Lung (tissue), 12 donors: ENCODE measurements around the gene SHROOM4. TPM values are rescaled to one million over a fixed set of nuclear protein-coding genes. Genes with fewer than 3 reads are reported as not detected.
A peak's percentile ranks its signal among the peaks of the same experiment; 100 is the strongest.

Experiments
- ATAC-seq: fragments of 200-7000 bp; cut with Tn5 transposase; one replicate; pipeline ENCODE4 v1.9.1; 2020; ENCODE audit warnings: moderate number of reproducible peaks; ENCODE audit not compliant: insufficient read depth, low FRiP score
- DNase-seq, 3 donors: peaks; one replicate each; pipeline ENCODE4 v3.0.0-alpha.2; 2013 to 2017
- H3K27ac ChIP-seq, 2 donors: one replicate each; pipeline ENCODE4 v1.5.1; 2013; ENCODE audit warnings: mild to moderate bottlenecking in 2 of 2, moderate library complexity in 2 of 2, control low read depth in 1 of 2, inconsistent platforms in 1 of 2, low read depth in 1 of 2, low read length in 1 of 2
- H3K27me3 ChIP-seq, 3 donors: one replicate each; pipeline ENCODE4 v1.5.1; 2013; ENCODE audit warnings: low read length in 2 of 3; ENCODE audit not compliant: control insufficient read depth in 3 of 3, insufficient read depth in 3 of 3
- H3K36me3 ChIP-seq, 4 donors: one replicate each; pipeline ENCODE4 v1.5.1; 2013; ENCODE audit warnings: low read length in 4 of 4, mild to moderate bottlenecking in 1 of 4, moderate library complexity in 1 of 4; ENCODE audit not compliant: control insufficient read depth in 4 of 4, insufficient read depth in 4 of 4
- H3K4me1 ChIP-seq, 5 donors: one replicate each; pipeline ENCODE4 v1.5.1; 2013; ENCODE audit warnings: low read length in 5 of 5, mild to moderate bottlenecking in 2 of 5, moderate library complexity in 1 of 5; ENCODE audit not compliant: control insufficient read depth in 5 of 5, insufficient read depth in 5 of 5
- H3K4me3 ChIP-seq: one replicate; pipeline ENCODE4 v1.5.1; 2013; ENCODE audit warnings: mild to moderate bottlenecking, control low read depth, moderate library complexity
- H3K9ac ChIP-seq, 2 donors: one replicate each; pipeline ENCODE4 v1.5.1; 2013; ENCODE audit warnings: low read length in 2 of 2, control low read depth in 1 of 2; ENCODE audit not compliant: insufficient read depth in 1 of 2
- H3K9me3 ChIP-seq, 4 donors: one replicate each; pipeline ENCODE4 v1.5.1; 2013; ENCODE audit warnings: low read length in 3 of 4, mild to moderate bottlenecking in 1 of 4, moderate library complexity in 1 of 4; ENCODE audit not compliant: control insufficient read depth in 4 of 4, insufficient read depth in 3 of 4
- CTCF ChIP-seq: IDR thresholded peaks from 2 replicates; pipeline ENCODE4 v1.5.1; 2012; ENCODE audit warnings: mild to moderate bottlenecking; ENCODE audit errors: control extremely low read depth, extremely low read depth
- WGBS, 2 donors: extraction: QIAGEN DNeasy Blood & Tissue Kit; methylation state at CpG; one replicate each; pipeline ENCODE4 v1.1.7; 2013; 5-methylcytosine and 5-hydroxymethylcytosine counted together
- polyA plus RNA-seq, 2 donors: library from polyadenylated mRNA; stranded (reverse); fragments of 200-250 nt; gene quantifications; one replicate each; pipeline ENCODE4 v1.2.1, GENCODE V29; 2013
- total RNA-seq, 2 donors: library from RNA; depleted of rRNA in 1 of 2; stranded (reverse); fragments of >200 nt in 1 of 2; gene quantifications; one replicate each; pipeline ENCODE4 v1.2.1, GENCODE V29; 2014 to 2021
- donor health status: control.
- donor health status: control.
- donor health status: Bipolar disorder and iron deficiency.
- donor health status: healthy.
- donor health status: DM: yes; HTN: yes; CAD: no.

SHROOM4 gene
- total and polyA plus RNA-seq, 4 donors: 6.8 to 63.3 (median 18.9) TPM

DNA sequence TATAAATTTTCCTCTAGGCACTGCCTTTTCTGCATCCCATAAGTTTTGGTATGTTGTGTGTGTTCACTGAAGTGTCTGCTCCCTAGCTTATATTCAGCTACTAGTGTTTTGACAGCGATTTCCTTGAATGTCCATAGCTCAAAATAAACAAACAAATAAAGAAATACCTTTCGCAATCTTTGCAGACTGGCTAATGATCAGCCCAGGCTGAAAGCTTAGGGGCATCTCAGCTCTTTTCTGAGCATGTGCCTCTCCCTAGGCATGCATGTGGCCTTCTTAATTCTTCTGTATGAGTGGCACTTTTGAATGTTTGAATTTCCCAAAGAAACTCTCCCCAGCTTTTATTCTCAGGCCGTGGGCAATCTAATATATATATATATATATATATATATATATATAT lies 44.6 kb upstream of the SHROOM4 start:
- 58 to 95% methylated on average over 3 of the region's 3 CpGs for WGBS, 2 donors
- no peaks in the 10 kb centered on the region for H3K9me3 ChIP-seq
- no peak overlapping the region for H3K4me3 ChIP-seq
- no peaks in the 10 kb centered on the region for H3K36me3 ChIP-seq
- H3K27me3 ChIP-seq: peaks cover 3 to 11% (median 5%) of the 10 kb centered on the region in 3 donors
- H3K9ac ChIP-seq: no peak overlapping the region
- H3K27ac ChIP-seq: no peak overlapping the region
- DNase-seq (no peak), ATAC-seq (no peak)
- TF ChIP-seq CTCF: no peak
- no peaks in the 10 kb centered on the region for H3K4me1 ChIP-seq

- Histone ChIP-seq H3K9ac (no peak overlapping the region), H3K27me3 (peaks cover 0 to 3% (median 0%) of the 10 kb centered on the region in 3 donors), H3K27ac (no peak overlapping the region), H3K36me3 (no peaks in the 10 kb centered on the region), H3K4me1 (no peaks in the 10 kb centered on the region), H3K4me3 (no peak overlapping the region), H3K9me3 (peaks cover 0 to 5% (median 0%) of the 10 kb centered on the region in 4 donors)
- ATAC-seq: no peak
- no peak for TF ChIP-seq CTCF
- 43 to 61% methylated on average over 1 of the region's 1 CpG for WGBS, 2 donors
- DNase-seq: peak; percentile 37 to 77 (median 56)
These were observed 39.4 kb upstream of the SHROOM4 start for GRCh38 chrX:50853399-50853798.

DNA sequence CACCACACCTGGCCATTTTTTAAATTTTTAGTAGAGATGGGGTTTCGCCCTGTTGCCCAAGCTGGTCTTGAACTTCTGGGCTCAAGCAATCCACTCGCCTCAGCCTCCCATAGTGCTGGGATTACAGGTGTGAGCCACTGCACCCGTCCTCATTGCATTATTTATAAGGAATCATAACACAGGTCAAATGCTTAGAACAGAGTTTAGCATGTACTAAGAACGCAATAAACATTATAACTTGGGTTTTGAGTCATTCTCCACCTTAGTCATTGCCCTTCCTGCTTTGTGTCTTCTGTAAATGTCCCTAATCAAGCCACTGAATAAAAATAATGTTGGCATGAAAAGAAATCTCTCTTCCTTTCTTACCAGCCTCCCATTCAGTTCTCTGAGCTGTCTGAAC lies 38.5 kb upstream of the SHROOM4 start:
- WGBS, 2 donors: 76 to 97% methylated on average over 4 of the region's 4 CpGs
- peaks cover 0 to 5% (median 0%) of the 10 kb centered on the region in 4 donors for H3K9me3 ChIP-seq
- no peak for ATAC-seq
- no peaks in the 10 kb centered on the region for H3K4me1 ChIP-seq
- no peak for DNase-seq
- no peaks in the 10 kb centered on the region for H3K36me3 ChIP-seq
- no peak overlapping the region for H3K4me3 ChIP-seq
- H3K27ac ChIP-seq: no peak overlapping the region
- peaks cover 0 to 3% (median 0%) of the 10 kb centered on the region in 3 donors for H3K27me3 ChIP-seq
- TF ChIP-seq CTCF: no peak
- no peak overlapping the region for H3K9ac ChIP-seq

DNA sequence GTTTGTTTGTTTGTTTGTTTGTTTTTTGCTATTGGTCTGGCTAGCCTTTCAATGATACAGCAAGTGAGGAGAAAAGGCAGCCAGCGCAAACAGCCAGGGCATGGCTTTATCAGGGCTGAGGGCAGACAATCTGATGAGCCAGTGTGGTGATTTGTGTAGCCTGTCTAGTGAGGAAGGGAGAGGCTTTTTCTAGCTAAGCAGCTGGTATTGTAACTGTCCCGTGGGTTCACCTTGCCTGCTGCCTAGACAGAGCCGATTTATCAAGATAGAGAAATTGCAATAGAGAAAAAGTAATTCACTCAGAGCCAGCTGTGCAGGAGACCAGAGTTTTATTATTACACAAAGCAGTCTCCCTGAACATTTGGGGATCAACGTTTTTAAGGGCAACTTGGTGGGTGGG lies 28.2 kb upstream of the SHROOM4 start:
- ATAC-seq: no peak
- 58 to 74% methylated on average over 4 of the region's 4 CpGs for WGBS, 2 donors

More for the DNA sequence above, 28.2 kb upstream of the SHROOM4 start:
- Histone ChIP-seq H3K9me3 (no peaks in the 10 kb centered on the region), H3K4me1 (no peaks in the 10 kb centered on the region), H3K9ac (no peak overlapping the region), H3K36me3 (no peaks in the 10 kb centered on the region), H3K27ac (no peak overlapping the region), H3K27me3 (peaks cover 0 to 14% (median under 1%) of the 10 kb centered on the region in 3 donors), H3K4me3 (no peak overlapping the region)
- DNase-seq: no peak
- no peak for TF ChIP-seq CTCF
